ENCODE results near the gene KIRREL3.

The KIRREL3 gene

GRCh38 chr11:126510621-126511370 lies 489.8 kb downstream of the KIRREL3 start:
- Histone ChIP-seq H3K79me2 (ENCODE audit: control insufficient read depth, insufficient read depth, low read length, unreplicated experiment) (no peaks in the 10 kb centered on the region), H2AFZ (ENCODE audit: low read length, unreplicated experiment) (no peak overlapping the region), H3K36me3 (ENCODE audit: insufficient read depth, low read length) (no peaks in the 10 kb centered on the region), H3K27me3 (ENCODE audit: insufficient read depth, low read length) (peaks cover 31% of the 10 kb centered on the region), H3K27ac (ENCODE audit: low read depth, low read length) (no peak overlapping the region), H3K4me1 (ENCODE audit: control insufficient read depth, insufficient read depth, low read length, unreplicated experiment) (no peaks in the 10 kb centered on the region), H3K4me3 (ENCODE audit: low read depth, low read length) (no peak overlapping the region)

GRCh38 chr11:126507646-126508045 lies 492.9 kb downstream of the KIRREL3 start:
- Histone ChIP-seq H3K79me2 (ENCODE audit: control insufficient read depth, insufficient read depth, low read length, unreplicated experiment) (no peaks in the 10 kb centered on the region), H3K27me3 (ENCODE audit: insufficient read depth, low read length) (peaks cover 55% of the 10 kb centered on the region), H3K36me3 (ENCODE audit: insufficient read depth, low read length) (no peaks in the 10 kb centered on the region), H3K4me1 (ENCODE audit: control insufficient read depth, insufficient read depth, low read length, unreplicated experiment) (no peaks in the 10 kb centered on the region), H3K4me3 (ENCODE audit: low read depth, low read length) (no peak overlapping the region), H3K27ac (ENCODE audit: low read depth, low read length) (no peak overlapping the region), H2AFZ (ENCODE audit: low read length, unreplicated experiment) (no peak overlapping the region)

DNA sequence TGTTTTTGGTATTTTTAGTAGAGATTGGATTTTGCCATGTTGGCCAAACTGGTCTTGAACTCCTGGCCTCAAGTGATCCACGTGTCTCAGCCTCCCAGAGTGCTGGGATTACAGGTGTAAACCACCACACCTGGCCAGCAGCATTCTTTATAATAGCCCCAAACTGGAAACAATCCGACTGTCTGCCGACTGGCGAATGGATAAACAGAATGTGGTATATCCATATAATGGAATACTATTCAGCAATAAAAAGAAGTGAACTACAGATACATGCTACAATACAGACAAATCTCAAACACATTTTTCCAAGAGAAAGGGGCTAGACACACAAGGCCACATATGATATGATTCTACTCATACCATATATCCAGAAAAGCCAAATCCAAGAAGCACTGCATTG lies 493.8 kb downstream of the KIRREL3 start:
- H2AFZ ChIP-seq (ENCODE audit: low read length, unreplicated experiment) = no peak overlapping the region
- no peaks in the 10 kb centered on the region for H3K4me1 ChIP-seq (ENCODE audit: control insufficient read depth, insufficient read depth, low read length, unreplicated experiment)
- H3K36me3 ChIP-seq (ENCODE audit: insufficient read depth, low read length) = no peaks in the 10 kb centered on the region
- H3K4me3 ChIP-seq (ENCODE audit: low read depth, low read length) = no peak overlapping the region
- H3K27ac ChIP-seq (ENCODE audit: low read depth, low read length) = no peak overlapping the region
- H3K27me3 ChIP-seq (ENCODE audit: insufficient read depth, low read length) = peaks cover 62% of the 10 kb centered on the region
- no peaks in the 10 kb centered on the region for H3K79me2 ChIP-seq (ENCODE audit: control insufficient read depth, insufficient read depth, low read length, unreplicated experiment)

DNA sequence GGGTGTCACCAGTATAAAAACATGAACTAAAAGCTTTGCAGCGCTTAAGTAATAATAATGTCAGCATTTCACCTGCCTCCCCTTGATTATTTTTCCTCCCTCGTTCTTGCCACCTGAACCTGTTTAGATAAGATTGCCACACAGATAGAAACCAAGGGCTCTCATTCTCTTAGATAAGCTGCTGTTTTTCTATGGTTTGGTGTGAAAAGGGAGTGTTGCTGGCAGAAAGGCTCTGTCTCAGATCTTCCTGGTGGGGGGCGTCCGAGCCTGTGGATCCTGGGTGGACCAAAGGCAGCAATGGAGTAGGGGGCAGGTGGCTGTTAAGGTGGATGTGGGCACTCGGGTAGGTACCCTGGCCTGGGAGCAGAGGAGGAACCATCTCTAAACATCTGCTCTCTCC lies 497.6 kb downstream of the KIRREL3 start:
- Histone ChIP-seq H3K4me3 (ENCODE audit: low read depth, low read length) (no peak overlapping the region), H3K36me3 (ENCODE audit: insufficient read depth, low read length) (no peaks in the 10 kb centered on the region), H3K27me3 (ENCODE audit: insufficient read depth, low read length) (peaks cover 76% of the 10 kb centered on the region), H3K79me2 (ENCODE audit: control insufficient read depth, insufficient read depth, low read length, unreplicated experiment) (no peaks in the 10 kb centered on the region), H3K27ac (ENCODE audit: low read depth, low read length) (no peak overlapping the region), H2AFZ (ENCODE audit: low read length, unreplicated experiment) (no peak overlapping the region), H3K4me1 (ENCODE audit: control insufficient read depth, insufficient read depth, low read length, unreplicated experiment) (no peaks in the 10 kb centered on the region)

DNA sequence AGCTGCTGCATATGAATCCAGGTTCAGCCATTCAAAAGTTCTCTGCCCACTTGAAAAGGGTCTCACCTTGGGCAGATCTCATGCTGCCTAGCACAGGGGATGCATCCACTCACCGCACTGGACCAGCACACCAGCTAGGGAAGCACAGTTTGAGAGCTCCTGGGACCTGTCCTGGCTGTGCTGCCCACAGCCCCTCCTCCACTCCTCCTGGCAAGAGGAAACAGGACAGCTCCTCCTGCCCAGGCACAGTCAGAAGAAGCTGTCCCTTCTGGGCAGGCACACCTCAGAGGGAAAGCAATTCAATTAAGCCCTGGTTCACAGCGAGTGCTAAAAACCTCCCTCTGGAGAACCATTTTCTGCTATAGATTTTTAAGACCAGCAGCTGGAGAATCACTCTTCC lies 498.4 kb downstream of the KIRREL3 start:
- Histone ChIP-seq H3K4me3 (ENCODE audit: low read depth, low read length) (no peak overlapping the region), H2AFZ (ENCODE audit: low read length, unreplicated experiment) (no peak overlapping the region), H3K4me1 (ENCODE audit: control insufficient read depth, insufficient read depth, low read length, unreplicated experiment) (no peaks in the 10 kb centered on the region), H3K27ac (ENCODE audit: low read depth, low read length) (no peak overlapping the region), H3K27me3 (ENCODE audit: insufficient read depth, low read length) (peaks cover 69% of the 10 kb centered on the region), H3K36me3 (ENCODE audit: insufficient read depth, low read length) (no peaks in the 10 kb centered on the region), H3K79me2 (ENCODE audit: control insufficient read depth, insufficient read depth, low read length, unreplicated experiment) (no peaks in the 10 kb centered on the region)

DNA sequence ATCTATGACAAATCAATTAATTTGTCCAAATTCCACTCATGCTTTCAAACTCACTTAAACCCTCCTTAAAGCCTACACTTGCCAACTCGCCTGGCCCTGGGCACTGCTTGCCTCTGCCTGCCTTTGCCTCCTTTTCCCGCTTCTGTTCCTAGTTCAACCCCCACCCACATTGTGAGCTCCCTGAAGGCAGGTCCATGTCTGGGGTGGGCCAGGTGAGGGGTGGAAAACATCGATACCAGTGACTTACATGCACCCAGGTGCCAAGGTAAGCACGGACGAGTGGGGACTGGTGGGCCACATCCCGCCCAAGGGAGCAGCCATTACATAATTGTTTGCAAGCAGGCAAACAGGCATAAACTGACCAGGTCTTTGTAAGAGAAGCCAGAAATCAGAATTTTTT lies 498.9 kb downstream of the KIRREL3 start:
- H3K4me3 ChIP-seq (ENCODE audit: low read depth, low read length) = no peak overlapping the region
- H2AFZ ChIP-seq (ENCODE audit: low read length, unreplicated experiment) = no peak overlapping the region
- no peak overlapping the region for H3K27ac ChIP-seq (ENCODE audit: low read depth, low read length)
- no peaks in the 10 kb centered on the region for H3K36me3 ChIP-seq (ENCODE audit: insufficient read depth, low read length)
- H3K4me1 ChIP-seq (ENCODE audit: control insufficient read depth, insufficient read depth, low read length, unreplicated experiment) = no peaks in the 10 kb centered on the region
- H3K27me3 ChIP-seq (ENCODE audit: insufficient read depth, low read length) = peaks cover 68% of the 10 kb centered on the region
- no peaks in the 10 kb centered on the region for H3K79me2 ChIP-seq (ENCODE audit: control insufficient read depth, insufficient read depth, low read length, unreplicated experiment)

DNA sequence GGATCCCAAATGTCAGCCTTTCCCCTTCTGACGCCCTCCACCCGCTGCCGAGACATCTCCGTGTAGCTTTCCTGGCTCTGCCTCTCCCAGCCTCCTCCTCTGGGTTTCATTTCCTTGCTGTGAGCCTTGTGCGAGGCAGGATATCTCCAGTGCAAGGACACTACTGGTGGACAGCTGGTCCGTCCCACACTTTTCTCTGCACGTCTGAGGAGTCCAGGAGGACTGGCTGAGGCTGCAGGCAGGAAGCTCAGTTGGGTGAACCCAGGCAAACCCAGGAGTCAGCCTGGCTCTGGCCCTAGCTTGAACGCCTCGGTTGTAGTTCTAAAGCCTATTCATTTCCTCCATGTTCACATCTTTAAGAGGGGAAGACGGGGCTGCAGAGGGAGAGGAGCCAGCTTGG lies 499.6 kb downstream of the KIRREL3 start:
- H3K4me3 ChIP-seq (ENCODE audit: low read depth, low read length) = no peak overlapping the region
- no peaks in the 10 kb centered on the region for H3K79me2 ChIP-seq (ENCODE audit: control insufficient read depth, insufficient read depth, low read length, unreplicated experiment)
- no peaks in the 10 kb centered on the region for H3K4me1 ChIP-seq (ENCODE audit: control insufficient read depth, insufficient read depth, low read length, unreplicated experiment)
- H3K27me3 ChIP-seq (ENCODE audit: insufficient read depth, low read length) = peaks cover 62% of the 10 kb centered on the region
- no peak overlapping the region for H2AFZ ChIP-seq (ENCODE audit: low read length, unreplicated experiment)
- H3K36me3 ChIP-seq (ENCODE audit: insufficient read depth, low read length) = no peaks in the 10 kb centered on the region
- H3K27ac ChIP-seq (ENCODE audit: low read depth, low read length) = no peak overlapping the region

DNA sequence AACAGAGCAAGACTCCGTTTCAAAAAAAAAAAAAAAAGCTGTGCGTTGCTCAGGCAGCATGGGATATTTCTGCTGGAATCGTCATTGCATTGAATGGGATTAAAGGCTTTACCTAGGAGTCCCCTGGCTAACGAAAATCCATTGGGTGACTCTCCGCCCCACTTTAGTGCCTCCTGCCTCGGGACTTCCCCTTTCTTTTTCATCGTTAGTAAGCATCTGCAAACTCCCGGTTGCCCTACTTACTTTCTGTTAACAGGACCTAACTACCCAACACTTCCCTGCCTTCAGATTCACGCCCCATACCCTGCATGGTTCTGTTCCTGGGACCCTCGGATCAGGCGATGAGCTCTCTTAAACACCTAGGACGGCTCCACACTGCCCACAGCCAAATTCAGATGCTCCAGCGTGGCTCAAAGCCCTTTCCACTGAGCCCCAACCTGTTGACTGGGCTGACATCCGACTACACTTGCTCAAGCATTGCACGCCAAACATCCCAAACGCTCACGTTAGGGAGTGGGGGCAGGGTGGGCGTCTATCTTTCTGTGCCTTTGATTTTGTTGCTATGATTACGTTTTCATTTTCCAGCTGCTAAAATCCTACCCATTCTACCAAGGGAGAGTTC lies 501.3 kb downstream of the KIRREL3 start:
- Histone ChIP-seq H2AFZ (ENCODE audit: low read length, unreplicated experiment) (no peak overlapping the region), H3K36me3 (ENCODE audit: insufficient read depth, low read length) (no peaks in the 10 kb centered on the region), H3K27ac (ENCODE audit: low read depth, low read length) (no peak overlapping the region), H3K79me2 (ENCODE audit: control insufficient read depth, insufficient read depth, low read length, unreplicated experiment) (no peaks in the 10 kb centered on the region), H3K27me3 (ENCODE audit: insufficient read depth, low read length) (peaks cover 52% of the 10 kb centered on the region), H3K4me1 (ENCODE audit: control insufficient read depth, insufficient read depth, low read length, unreplicated experiment) (no peaks in the 10 kb centered on the region), H3K4me3 (ENCODE audit: low read depth, low read length) (no peak overlapping the region)

DNA sequence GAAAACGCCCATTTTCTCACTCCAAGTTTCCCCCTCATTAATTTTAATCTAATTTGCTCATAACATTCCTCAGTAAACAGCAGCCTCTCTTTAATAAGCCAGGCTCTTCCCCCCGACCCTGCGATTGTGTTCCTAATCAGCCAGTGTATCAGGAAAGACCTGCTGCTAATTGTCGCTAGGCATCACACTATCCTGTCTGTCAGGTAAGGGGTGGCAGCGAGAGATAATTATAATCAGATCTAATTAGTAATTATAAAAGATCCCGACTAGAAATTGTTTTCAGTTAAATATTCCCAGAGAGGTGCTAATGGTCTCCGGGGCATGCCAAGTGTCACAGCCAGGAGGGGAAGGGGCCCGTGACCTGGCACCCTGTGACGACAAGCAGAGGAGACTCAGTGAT lies 502.3 kb downstream of the KIRREL3 start:
- Histone ChIP-seq H3K27ac (ENCODE audit: low read depth, low read length) (no peak overlapping the region), H3K4me1 (ENCODE audit: control insufficient read depth, insufficient read depth, low read length, unreplicated experiment) (no peaks in the 10 kb centered on the region), H3K27me3 (ENCODE audit: insufficient read depth, low read length) (peaks cover 42% of the 10 kb centered on the region), H2AFZ (ENCODE audit: low read length, unreplicated experiment) (no peak overlapping the region), H3K4me3 (ENCODE audit: low read depth, low read length) (no peak overlapping the region), H3K79me2 (ENCODE audit: control insufficient read depth, insufficient read depth, low read length, unreplicated experiment) (no peaks in the 10 kb centered on the region), H3K36me3 (ENCODE audit: insufficient read depth, low read length) (no peaks in the 10 kb centered on the region)

GRCh38 chr11:126497581-126498122 lies 502.9 kb downstream of the KIRREL3 start:
- no peak overlapping the region for H3K4me3 ChIP-seq (ENCODE audit: low read depth, low read length)
- no peaks in the 10 kb centered on the region for H3K36me3 ChIP-seq (ENCODE audit: insufficient read depth, low read length)
- H3K4me1 ChIP-seq (ENCODE audit: control insufficient read depth, insufficient read depth, low read length, unreplicated experiment) = no peaks in the 10 kb centered on the region
- H2AFZ ChIP-seq (ENCODE audit: low read length, unreplicated experiment) = no peak overlapping the region
- no peak overlapping the region for H3K27ac ChIP-seq (ENCODE audit: low read depth, low read length)
- H3K27me3 ChIP-seq (ENCODE audit: insufficient read depth, low read length) = peaks cover 36% of the 10 kb centered on the region
- no peaks in the 10 kb centered on the region for H3K79me2 ChIP-seq (ENCODE audit: control insufficient read depth, insufficient read depth, low read length, unreplicated experiment)

Data from ACC112 (cell line).